Sigmoid colon (tissue), 4 donors: ENCODE results near the gene TUT4.

Experiments
- POLR2A ChIP-seq, 2 donors: fragments of 450-650 bp; IDR thresholded peaks; one replicate each; pipeline ENCODE4 v1.6.1; 2016; ENCODE audit warnings: antibody characterized with exemption in 2 of 2, mild to moderate bottlenecking in 2 of 2, moderate library complexity in 2 of 2
- POLR2AphosphoS5 ChIP-seq, 4 donors: sonication (generic); formaldehyde crosslinking; IDR thresholded peaks; one replicate each; pipeline ENCODE4 v1.6.1; 2017; ENCODE audit warnings: antibody characterized with exemption in 4 of 4
- TF ChIP-seq, protein P1 (sequence below), 4 experiments: fragments of 450-650 bp in 3 of 4; fragments of 200-600 bp in 1 of 4; IDR thresholded peaks; one replicate each; pipeline ENCODE4 v1.5.1; 2016 to 2019; ENCODE audit warnings: antibody characterized with exemption in 4 of 4, mild to moderate bottlenecking in 3 of 4, moderate library complexity in 2 of 4

- TF ChIP-seq, protein P1, sequence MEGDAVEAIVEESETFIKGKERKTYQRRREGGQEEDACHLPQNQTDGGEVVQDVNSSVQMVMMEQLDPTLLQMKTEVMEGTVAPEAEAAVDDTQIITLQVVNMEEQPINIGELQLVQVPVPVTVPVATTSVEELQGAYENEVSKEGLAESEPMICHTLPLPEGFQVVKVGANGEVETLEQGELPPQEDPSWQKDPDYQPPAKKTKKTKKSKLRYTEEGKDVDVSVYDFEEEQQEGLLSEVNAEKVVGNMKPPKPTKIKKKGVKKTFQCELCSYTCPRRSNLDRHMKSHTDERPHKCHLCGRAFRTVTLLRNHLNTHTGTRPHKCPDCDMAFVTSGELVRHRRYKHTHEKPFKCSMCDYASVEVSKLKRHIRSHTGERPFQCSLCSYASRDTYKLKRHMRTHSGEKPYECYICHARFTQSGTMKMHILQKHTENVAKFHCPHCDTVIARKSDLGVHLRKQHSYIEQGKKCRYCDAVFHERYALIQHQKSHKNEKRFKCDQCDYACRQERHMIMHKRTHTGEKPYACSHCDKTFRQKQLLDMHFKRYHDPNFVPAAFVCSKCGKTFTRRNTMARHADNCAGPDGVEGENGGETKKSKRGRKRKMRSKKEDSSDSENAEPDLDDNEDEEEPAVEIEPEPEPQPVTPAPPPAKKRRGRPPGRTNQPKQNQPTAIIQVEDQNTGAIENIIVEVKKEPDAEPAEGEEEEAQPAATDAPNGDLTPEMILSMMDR (IDR thresholded peaks at IDR 0.05), result no peak
- TF ChIP-seq POLR2AphosphoS5 (IDR thresholded peaks at IDR 0.05) (no peak), POLR2A (IDR thresholded peaks at IDR 0.05) (no peak)
Measured at GRCh38 chr1:52550447-52550846, 2.4 kb downstream of the TUT4 start.
